Body of pancreas (tissue), 4 donors: ENCODE measurements around the gene CFAP97D1. TPM values are rescaled to one million over a fixed set of nuclear protein-coding genes. Genes with fewer than 3 reads are reported as not detected.

ENCODE experiments used
- ATAC-seq: fragments of 150-250 bp; one replicate; pipeline ENCODE4 v1.9.1; 2016
- DNase-seq, 4 donors: peaks; one replicate each; pipeline ENCODE4 v3.0.0-alpha.2; 2019
- H3K27ac ChIP-seq, 4 donors: fragments of 200-600 bp; sonication (generic); 1 replicate in 3 of 4; 2 replicates in 1 of 4; pipeline versions ENCODE4 v1.5.1 to v1.6.1; 2016 to 2019; ENCODE audit warnings: mild to moderate bottlenecking in 1 of 4, mixed read lengths in 1 of 4, moderate library complexity in 1 of 4
- H3K27me3 ChIP-seq, 2 donors: fragments of 200-600 bp; sonication (generic); one replicate each; pipeline ENCODE4 v1.6.0; 2016; ENCODE audit warnings: mild to moderate bottlenecking in 1 of 2
- H3K36me3 ChIP-seq, 2 donors: fragments of 200-600 bp; sonication (generic); replicated peaks in 1 of 2; 2 replicates each; pipeline ENCODE4 v1.5.1; 2016; ENCODE audit warnings: low read depth in 2 of 2; ENCODE audit not compliant: insufficient read depth in 1 of 2
- H3K4me1 ChIP-seq: fragments of 200-600 bp; sonication (generic); one replicate; pipeline ENCODE4 v1.6.0; 2016
- H3K4me3 ChIP-seq, 2 donors: fragments of 200-600 bp; sonication (generic); 1 replicate in 1 of 2; 2 replicates in 1 of 2; pipeline ENCODE4 v1.5.1; 2016 to 2019
- H3K9me3 ChIP-seq, 3 donors: fragments of 200-600 bp; sonication (generic); 1 replicate in 2 of 3; 2 replicates in 1 of 3; pipeline ENCODE4 v1.5.1; 2016
- POLR2A ChIP-seq, 3 donors: fragments of 450-650 bp; IDR thresholded peaks; one replicate each; pipeline ENCODE4 v1.6.1; 2016; ENCODE audit warnings: antibody characterized with exemption in 3 of 3, mild to moderate bottlenecking in 2 of 3
- WGBS, 2 donors: methylation state at CpG; one replicate each; pipeline ENCODE4 v1.1.5; 2017; 5-methylcytosine and 5-hydroxymethylcytosine counted together
- intact Hi-C: fragments of 100-400 bp; cut with DNase I; formaldehyde crosslinking; loops from one replicate; pipeline ENCODE4 v1.15.1; 2023
- total RNA-seq, 2 donors: library from RNA; depleted of rRNA; stranded (reverse); fragments of >200 nt; gene quantifications; one replicate each; pipeline ENCODE4 v1.1.0, GENCODE V29; 2016
- TF ChIP-seq, protein P1 (sequence below), 7 experiments: fragments of 450-650 bp in 4 of 7; fragments of 200-600 bp in 3 of 7; sonication (generic) in 3 of 7; IDR thresholded peaks; one replicate each; pipeline ENCODE4 v1.5.1; 2016 to 2019; ENCODE audit warnings: antibody characterized with exemption in 7 of 7

Gene CFAP97D1
- total RNA-seq, 2 donors from 2014 or later: not detected

DNA sequence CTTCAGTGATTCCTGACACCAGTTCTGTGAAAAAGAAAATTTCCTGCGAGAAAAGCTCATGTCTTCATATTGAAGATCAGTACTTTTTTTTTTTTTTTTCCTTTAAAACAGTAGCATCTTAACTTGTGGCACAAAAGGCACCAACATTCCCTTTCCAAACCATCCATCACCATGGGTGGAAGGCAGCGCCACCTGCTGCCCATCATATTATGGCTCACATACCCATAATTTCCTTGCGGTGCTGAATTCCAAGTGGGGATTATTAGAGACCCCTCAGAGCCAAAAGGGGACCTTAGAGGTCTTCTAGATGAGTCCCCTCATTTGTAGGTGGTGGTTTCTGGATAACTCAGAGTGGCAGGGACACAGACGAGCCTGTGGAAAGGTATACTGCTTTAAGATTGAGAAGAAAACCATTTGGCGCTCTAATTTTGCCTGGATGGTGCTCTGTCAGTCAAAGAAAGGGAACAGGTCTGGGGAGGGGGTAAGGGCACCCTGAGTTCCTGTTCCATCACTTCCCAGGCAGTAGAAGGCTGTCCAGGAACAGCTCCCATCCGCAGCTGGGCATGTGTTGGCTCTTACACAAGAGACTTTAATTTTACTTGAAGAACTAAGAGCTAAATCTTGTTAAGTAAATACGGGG, 13.7 kb upstream of the CFAP97D1 start:
- Histone ChIP-seq H3K9me3 (no peaks in the 10 kb centered on the region), H3K4me3 (no peak overlapping the region), H3K4me1 (no peaks in the 10 kb centered on the region), H3K36me3 (peaks cover 0 to 9% of the 10 kb centered on the region in 2 donors), H3K27ac (no peak overlapping the region), H3K27me3 (no peaks in the 10 kb centered on the region)
- WGBS, 2 donors: 46 to 49% methylated on average over 7 of the region's 7 CpGs
- ATAC-seq: no peak
- TF ChIP-seq POLR2A (IDR thresholded peaks at IDR 0.05): no peak
- TF ChIP-seq, protein P1, sequence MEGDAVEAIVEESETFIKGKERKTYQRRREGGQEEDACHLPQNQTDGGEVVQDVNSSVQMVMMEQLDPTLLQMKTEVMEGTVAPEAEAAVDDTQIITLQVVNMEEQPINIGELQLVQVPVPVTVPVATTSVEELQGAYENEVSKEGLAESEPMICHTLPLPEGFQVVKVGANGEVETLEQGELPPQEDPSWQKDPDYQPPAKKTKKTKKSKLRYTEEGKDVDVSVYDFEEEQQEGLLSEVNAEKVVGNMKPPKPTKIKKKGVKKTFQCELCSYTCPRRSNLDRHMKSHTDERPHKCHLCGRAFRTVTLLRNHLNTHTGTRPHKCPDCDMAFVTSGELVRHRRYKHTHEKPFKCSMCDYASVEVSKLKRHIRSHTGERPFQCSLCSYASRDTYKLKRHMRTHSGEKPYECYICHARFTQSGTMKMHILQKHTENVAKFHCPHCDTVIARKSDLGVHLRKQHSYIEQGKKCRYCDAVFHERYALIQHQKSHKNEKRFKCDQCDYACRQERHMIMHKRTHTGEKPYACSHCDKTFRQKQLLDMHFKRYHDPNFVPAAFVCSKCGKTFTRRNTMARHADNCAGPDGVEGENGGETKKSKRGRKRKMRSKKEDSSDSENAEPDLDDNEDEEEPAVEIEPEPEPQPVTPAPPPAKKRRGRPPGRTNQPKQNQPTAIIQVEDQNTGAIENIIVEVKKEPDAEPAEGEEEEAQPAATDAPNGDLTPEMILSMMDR (IDR thresholded peaks at IDR 0.05): peak; percentile 60 to 88 (median 68)
- intact Hi-C loops: no loop called here
- DNase-seq: peak; percentile 55 to 75 (median 65)

DNA sequence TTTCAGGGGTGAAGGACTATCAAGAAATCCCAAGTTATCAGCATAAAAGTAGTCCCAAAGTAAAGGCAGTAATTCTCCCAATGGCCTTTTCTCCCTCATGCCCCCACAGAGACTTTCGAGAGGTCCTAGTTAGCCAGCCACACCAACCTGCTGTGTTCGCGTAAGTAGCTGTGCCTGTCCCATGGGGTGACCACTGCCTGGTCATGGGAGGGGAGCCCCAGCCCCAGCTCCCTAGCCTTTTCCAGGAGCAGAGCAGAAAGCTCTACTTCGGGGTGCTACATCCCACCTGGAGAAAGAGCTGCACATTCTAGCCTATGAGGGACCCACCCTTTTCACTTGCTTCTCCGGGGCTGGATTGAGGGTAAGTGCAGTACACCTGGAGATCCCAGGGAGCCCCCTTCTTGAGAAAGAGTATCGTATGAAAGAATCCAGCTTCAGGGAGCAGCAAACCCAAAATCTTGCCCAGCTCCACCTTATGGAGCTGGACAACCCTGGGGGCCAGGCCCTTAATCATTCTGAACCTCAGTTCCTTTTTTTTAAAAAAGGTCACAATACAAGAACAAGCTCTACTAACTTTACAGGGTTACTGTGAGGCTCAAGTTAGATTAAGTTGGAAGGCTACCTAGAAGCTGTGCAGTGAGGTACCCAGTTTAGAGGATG, 13.1 kb upstream of the CFAP97D1 start:
- ATAC-seq (no peak), DNase-seq (no peak)
- Histone ChIP-seq H3K9me3 (no peaks in the 10 kb centered on the region), H3K27ac (no peak overlapping the region), H3K36me3 (peaks cover 0 to 9% of the 10 kb centered on the region in 2 donors), H3K4me1 (peaks cover 3% of the 10 kb centered on the region), H3K4me3 (no peak overlapping the region), H3K27me3 (no peaks in the 10 kb centered on the region)
- 73 to 75% methylated on average over 6 of the region's 6 CpGs for WGBS, 2 donors
- TF ChIP-seq, protein P1 (IDR thresholded peaks at IDR 0.05): no peak
- TF ChIP-seq POLR2A (IDR thresholded peaks at IDR 0.05): no peak
- intact Hi-C loops: no loop called here

DNA sequence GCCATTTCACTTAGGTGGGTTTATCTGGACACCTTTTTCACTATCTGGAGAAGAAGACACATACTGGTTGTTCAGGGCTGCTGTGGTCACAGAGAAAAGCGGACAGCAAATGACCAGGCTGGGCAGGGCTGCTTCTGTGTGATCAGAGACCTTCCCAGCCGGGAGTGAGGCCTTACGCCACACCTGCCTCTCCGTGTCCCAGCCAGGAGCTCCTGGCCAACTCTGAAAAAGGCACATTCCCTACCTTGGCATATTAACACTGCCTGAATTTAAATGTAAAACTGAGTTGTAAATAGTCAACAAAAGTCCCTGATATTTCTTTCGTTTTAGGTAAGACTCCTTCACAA, 12.5 kb upstream of the CFAP97D1 start:
- H3K4me1 ChIP-seq: peaks cover 8% of the 10 kb centered on the region

GRCh38 chr17:43768382-43768781, 11.9 kb upstream of the CFAP97D1 start:
- Histone ChIP-seq H3K36me3 (peaks cover 0 to 16% of the 10 kb centered on the region in 2 donors), H3K4me1 (peaks cover 15% of the 10 kb centered on the region), H3K27ac (no peak overlapping the region), H3K27me3 (no peaks in the 10 kb centered on the region), H3K9me3 (no peaks in the 10 kb centered on the region), H3K4me3 (no peak overlapping the region)
- WGBS, 2 donors: 60 to 75% methylated on average over 9 of the region's 9 CpGs
- intact Hi-C loops: no loop called here
- ATAC-seq: no peak
- TF ChIP-seq, protein P1 (IDR thresholded peaks at IDR 0.05): no peak
- no peak for TF ChIP-seq POLR2A (IDR thresholded peaks at IDR 0.05)
- DNase-seq: peak in 1 of 4 donors; percentile 72

More for the DNA sequence above, 12.5 kb upstream of the CFAP97D1 start:
- Histone ChIP-seq H3K4me3 (no peak overlapping the region), H3K27me3 (no peaks in the 10 kb centered on the region), H3K9me3 (no peaks in the 10 kb centered on the region), H3K36me3 (peaks cover 0 to 12% of the 10 kb centered on the region in 2 donors), H3K27ac (no peak overlapping the region)
- ATAC-seq: no peak
- WGBS, 2 donors: 59 to 60% methylated on average over 5 of the region's 5 CpGs
- DNase-seq: no peak
- intact Hi-C loops: no loop called here
- TF ChIP-seq, protein P1 (IDR thresholded peaks at IDR 0.05): no peak
- TF ChIP-seq POLR2A (IDR thresholded peaks at IDR 0.05): no peak
